Measurements from ENCODE around the gene TEAD2. TPM values are rescaled to one million over a fixed set of nuclear protein-coding genes. Genes with fewer than 3 reads are reported as not detected.

Gene TEAD2
- total RNA-seq, 8 experiments from 2014 or later, result 6.0 to 78.1 (median 14.2) TPM

GRCh38 chr19:49340069-49340864, 21.9 kb downstream of the TEAD2 start:
- in situ Hi-C loops (cut with MboI; ENCODE audit: low pct_unique_long_range_greater_than_20kb in 2 of 9, low sequenced_read_pairs in 9 of 9, unreplicated experiment in 9 of 9), result no loop called here
- Histone ChIP-seq H3K4me1 (replicated peaks in 1 of 2) (peaks cover 21 to 24% of the 10 kb centered on the region in 2 donors), H3K27ac (peak overlapping the region; percentile 79 to 91), H3K4me3 (peak overlapping the region; percentile 15 to 44 (median 23))
- peak in 6 of 8 experiments; percentile 1 to 51 (median 43) for ATAC-seq (replicated peaks in 6 of 8)
- WGBS, 10 experiments, result 0 to 71% (median 60%) methylated on average over 1 to 5 of the region's 36 CpGs; no CpG with 5 or more reads in 4 of the 10 experiments

GRCh38 chr19:49339301-49340068, 22.7 kb downstream of the TEAD2 start:
- H3K4me1 ChIP-seq (replicated peaks in 1 of 2), result peaks cover 19 to 21% of the 10 kb centered on the region in 2 donors
- in situ Hi-C loops (cut with MboI; ENCODE audit: low pct_unique_long_range_greater_than_20kb in 2 of 9, low sequenced_read_pairs in 9 of 9, unreplicated experiment in 9 of 9), result no loop called here
- ATAC-seq (replicated peaks in 6 of 8), result peak; percentile 88 to 95 (median 92)
- H3K4me3 ChIP-seq, result peak overlapping the region; percentile 22 to 44 (median 26)
- WGBS, 10 experiments, result 0 to 40% (median 10%) methylated on average over 2 to 5 of the region's 47 CpGs; no CpG with 5 or more reads in 5 of the 10 experiments
- H3K27ac ChIP-seq, result peak overlapping the region; percentile 79 to 91

GRCh38 chr19:49338691-49339300, 23.4 kb downstream of the TEAD2 start:
- Histone ChIP-seq H3K4me1 (replicated peaks in 1 of 2) (peaks cover 15 to 21% of the 10 kb centered on the region in 2 donors), H3K4me3 (peak overlapping the region in 4 of 5 donors; percentile 22 to 44 (median 32)), H3K27ac (peak overlapping the region; percentile 47 to 66)
- WGBS, 10 experiments, result 30% methylated on average over 2 of the region's 30 CpGs; no CpG with 5 or more reads in 8 of the 10 experiments
- in situ Hi-C loops (cut with MboI; ENCODE audit: low pct_unique_long_range_greater_than_20kb in 2 of 9, low sequenced_read_pairs in 9 of 9, unreplicated experiment in 9 of 9), result no loop called here
- ATAC-seq (replicated peaks in 6 of 8), result peak; percentile 20 to 53 (median 48)

GRCh38 chr19:49338023-49338677, 24.1 kb downstream of the TEAD2 start:
- ATAC-seq (replicated peaks in 6 of 8), result no peak
- in situ Hi-C loops (cut with MboI; ENCODE audit: low pct_unique_long_range_greater_than_20kb in 2 of 9, low sequenced_read_pairs in 9 of 9, unreplicated experiment in 9 of 9), result no loop called here
- peak overlapping the region in 2 of 5 donors; percentile 37 to 44 for H3K4me3 ChIP-seq
- no peak overlapping the region for H3K27ac ChIP-seq
- peaks cover 15 to 21% of the 10 kb centered on the region in 2 donors for H3K4me1 ChIP-seq (replicated peaks in 1 of 2)
- no CpG with 5 or more reads among the region's 34 CpGs for WGBS, 10 experiments

- Histone ChIP-seq H3K27ac (no peak overlapping the region), H3K4me1 (replicated peaks in 1 of 2) (peaks cover 15 to 21% of the 10 kb centered on the region in 2 donors), H3K4me3 (no peak overlapping the region)
- in situ Hi-C loops (cut with MboI; ENCODE audit: low pct_unique_long_range_greater_than_20kb in 2 of 9, low sequenced_read_pairs in 9 of 9, unreplicated experiment in 9 of 9), result no loop called here
- ATAC-seq (replicated peaks in 6 of 8), result no peak
- 49 to 100% (median 77%) methylated on average over 1 to 8 of the region's 19 CpGs; no CpG with 5 or more reads in 2 of the 10 experiments for WGBS, 10 experiments
These were observed 24.8 kb downstream of the TEAD2 start for GRCh38 chr19:49337267-49338022.

- H3K4me1 ChIP-seq (replicated peaks in 1 of 2), result peaks cover 15 to 21% of the 10 kb centered on the region in 2 donors
- no peak for ATAC-seq (replicated peaks in 6 of 8)
- in situ Hi-C loops (cut with MboI; ENCODE audit: low pct_unique_long_range_greater_than_20kb in 2 of 9, low sequenced_read_pairs in 9 of 9, unreplicated experiment in 9 of 9), result no loop called here
- 59 to 100% (median 93%) methylated on average over 1 to 5 of the region's 10 CpGs; no CpG with 5 or more reads in 1 of the 10 experiments for WGBS, 10 experiments
- no peak overlapping the region for H3K27ac ChIP-seq
- H3K4me3 ChIP-seq, result no peak overlapping the region
These were observed 25.5 kb downstream of the TEAD2 start for GRCh38 chr19:49336482-49337266.

- in situ Hi-C loops (cut with MboI; ENCODE audit: low pct_unique_long_range_greater_than_20kb in 2 of 9, low sequenced_read_pairs in 9 of 9, unreplicated experiment in 9 of 9), result no loop called here
- Histone ChIP-seq H3K4me1 (replicated peaks in 1 of 2) (peaks cover 15 to 20% of the 10 kb centered on the region in 2 donors), H3K27ac (no peak overlapping the region), H3K4me3 (no peak overlapping the region)
- WGBS, 10 experiments, result 36 to 100% (median 93%) methylated on average over 1 to 10 of the region's 14 CpGs
- ATAC-seq (replicated peaks in 6 of 8), result no peak
These were observed 26.3 kb downstream of the TEAD2 start for GRCh38 chr19:49335784-49336481.

- 40 to 100% (median 76%) methylated on average over 1 to 6 of the region's 13 CpGs; no CpG with 5 or more reads in 4 of the 10 experiments for WGBS, 10 experiments
- Histone ChIP-seq H3K27ac (no peak within 1 kb of the TSS), H3K4me1 (replicated peaks in 1 of 2) (peaks cover 10 to 13% of the 10 kb centered on the region in 2 donors), H3K4me3 (no peak within 1 kb of the TSS)
- no peak for ATAC-seq (replicated peaks in 6 of 8)
- in situ Hi-C loops (cut with MboI; ENCODE audit: low pct_unique_long_range_greater_than_20kb in 2 of 9, low sequenced_read_pairs in 9 of 9, unreplicated experiment in 9 of 9), result no loop called here
These were observed 27.0 kb downstream of the TEAD2 start, which contains the start of gene CD37 for GRCh38 chr19:49335071-49335783. CD37 (plus strand) TSS chr19:49335406; CDS start chr19:49335541, 135 bp downstream.

GRCh38 chr19:49333811-49334288, 28.4 kb downstream of the TEAD2 start:
- WGBS, 10 experiments, result 36 to 70% (median 60%) methylated on average over 1 to 3 of the region's 8 CpGs; no CpG with 5 or more reads in 7 of the 10 experiments
- Histone ChIP-seq H3K4me1 (replicated peaks in 1 of 2) (peaks cover 5% of the 10 kb centered on the region in 2 donors), H3K27ac (no peak overlapping the region), H3K4me3 (no peak overlapping the region)
- ATAC-seq (replicated peaks in 6 of 8), result peak in 1 of 8 experiments; percentile 5
- in situ Hi-C loops (cut with MboI; ENCODE audit: low pct_unique_long_range_greater_than_20kb in 2 of 9, low sequenced_read_pairs in 9 of 9, unreplicated experiment in 9 of 9), result no loop called here

- in situ Hi-C loops (cut with MboI; ENCODE audit: low pct_unique_long_range_greater_than_20kb in 2 of 9, low sequenced_read_pairs in 9 of 9, unreplicated experiment in 9 of 9), result no loop called here
- peak in 3 of 8 experiments; percentile 26 to 33 (median 27) for ATAC-seq (replicated peaks in 6 of 8)
- Histone ChIP-seq H3K4me3 (no peak overlapping the region), H3K4me1 (replicated peaks in 1 of 2) (peaks cover under 1 to 2% of the 10 kb centered on the region in 2 donors), H3K27ac (no peak overlapping the region)
- WGBS, 10 experiments, result 67 to 100% (median 100%) methylated on average over 1 to 3 of the region's 3 CpGs; no CpG with 5 or more reads in 5 of the 10 experiments
These were observed 28.8 kb downstream of the TEAD2 start for GRCh38 chr19:49333418-49333805.

All from motor neuron (in vitro differentiated cells).